Left lung (tissue), 10 donors: ENCODE measurements around the gene ADSS1. TPM values are rescaled to one million over a fixed set of nuclear protein-coding genes. Genes with fewer than 3 reads are reported as not detected.

Experiments used
- ATAC-seq: fragments of 200-7000 bp; cut with Tn5 transposase; one replicate; pipeline ENCODE4 v1.9.1; 2020; ENCODE audit warnings: moderate library complexity
- DNase-seq, 4 donors: peaks; one replicate each; pipeline ENCODE4 v3.0.0-alpha.2; 2013 to 2020
- H3K27ac ChIP-seq, 2 donors: fragments of 200-600 bp; sonication (generic) in 1 of 2; one replicate each; pipeline versions ENCODE4 v1.5.0 to v1.8.0; 2020 to 2021
- H3K27me3 ChIP-seq, 2 donors: fragments of 200-600 bp; sonication (generic) in 1 of 2; one replicate each; pipeline versions ENCODE4 v1.5.0 to v1.8.0; 2020 to 2021
- H3K36me3 ChIP-seq, 2 donors: fragments of 200-600 bp; sonication (generic) in 1 of 2; one replicate each; pipeline versions ENCODE4 v1.5.0 to v1.8.0; 2020 to 2021
- H3K4me1 ChIP-seq, 2 donors: fragments of 200-600 bp; one replicate each; pipeline ENCODE4 v1.8.0; 2021
- H3K4me3 ChIP-seq, 2 donors: fragments of 200-600 bp; sonication (generic) in 1 of 2; one replicate each; pipeline versions ENCODE4 v1.5.0 to v1.8.0; 2020 to 2021; ENCODE audit warnings: mild to moderate bottlenecking in 1 of 2
- H3K9me3 ChIP-seq, 2 donors: fragments of 200-600 bp; sonication (generic) in 1 of 2; one replicate each; pipeline versions ENCODE4 v1.5.0 to v1.8.0; 2020 to 2021
- CTCF ChIP-seq, 2 donors: fragments of 200-600 bp; sonication (generic) in 1 of 2; IDR thresholded peaks; one replicate each; pipeline versions ENCODE4 v1.5.0 to v1.8.0; 2021; ENCODE audit warnings: antibody characterized with exemption in 2 of 2
- intact Hi-C, 2 donors: fragments of 100-400 bp; cut with DNase I; formaldehyde crosslinking; loops; one replicate each; pipeline versions ENCODE4 v1.11.2 to v1.14.2; 2022
- polyA plus RNA-seq, 6 donors: library from polyadenylated mRNA; unstranded; fragments of 120-200 nt; gene quantifications; one replicate each; pipeline ENCODE4 v1.2.1, GENCODE V29; 2013; ENCODE audit not compliant: insufficient read length in 6 of 6
- total RNA-seq, 2 donors: library from RNA; stranded (reverse); fragmentation: NEBNext Ultra II Directional; extraction: Animal tissue kit (Norgen Biotek cat#: 25700); gene quantifications; one replicate each; pipeline ENCODE4 v1.2.1, GENCODE V29; 2021
- donor health status: DM: no; HTN: yes; CAD: no.
- donor health status: DM: no; HTN: no; CAD: no.

The ADSS1 gene
- total and polyA plus RNA-seq, 8 donors = 5.2 to 16.6 (median 11.2) TPM

- H3K27ac ChIP-seq = no peak overlapping the region
- ATAC-seq (no peak), DNase-seq (peak in 1 of 4 donors; percentile 78)
- no peak for TF ChIP-seq CTCF (IDR thresholded peaks at IDR 0.05)
- H3K36me3 ChIP-seq = peaks cover 0 to 58% of the 10 kb centered on the region in 2 donors
- H3K9me3 ChIP-seq = peaks cover 0 to 5% of the 10 kb centered on the region in 2 donors
- no peak overlapping the region for H3K4me3 ChIP-seq
- H3K27me3 ChIP-seq = no peaks in the 10 kb centered on the region
- intact Hi-C loops = no loop called here
- peaks cover 9 to 10% of the 10 kb centered on the region in 2 donors for H3K4me1 ChIP-seq
Observed at GRCh38 chr14:104770072-104770579, 46.1 kb downstream of the ADSS1 start.

GRCh38 chr14:104770851-104771272 is 46.8 kb downstream of the ADSS1 start:
- intact Hi-C loops = no loop called here
- H3K9me3 ChIP-seq = peaks cover 0 to 5% of the 10 kb centered on the region in 2 donors
- peak; percentile 19 to 43 for TF ChIP-seq CTCF (IDR thresholded peaks at IDR 0.05)
- H3K27me3 ChIP-seq = no peaks in the 10 kb centered on the region
- no peak overlapping the region for H3K4me3 ChIP-seq
- H3K27ac ChIP-seq = no peak overlapping the region
- H3K4me1 ChIP-seq = peaks cover 9 to 10% of the 10 kb centered on the region in 2 donors
- ATAC-seq (no peak), DNase-seq (peak in 1 of 4 donors; percentile 66)
- H3K36me3 ChIP-seq = peaks cover 0 to 64% of the 10 kb centered on the region in 2 donors

- H3K27ac ChIP-seq = no peak overlapping the region
- no peak overlapping the region for H3K4me3 ChIP-seq
- peak in 1 of 4 donors; percentile 51 for DNase-seq
- H3K27me3 ChIP-seq = no peaks in the 10 kb centered on the region
- peaks cover 0 to 69% of the 10 kb centered on the region in 2 donors for H3K36me3 ChIP-seq
- intact Hi-C loops = no loop called here
- no peak for ATAC-seq
- H3K4me1 ChIP-seq = peaks cover 9 to 10% of the 10 kb centered on the region in 2 donors
- peaks cover 0 to 5% of the 10 kb centered on the region in 2 donors for H3K9me3 ChIP-seq
- no peak for TF ChIP-seq CTCF (IDR thresholded peaks at IDR 0.05)
Observed at GRCh38 chr14:104771374-104771773, 47.3 kb downstream of the ADSS1 start.

- no peaks in the 10 kb centered on the region for H3K27me3 ChIP-seq
- H3K9me3 ChIP-seq = peaks cover 0 to 5% of the 10 kb centered on the region in 2 donors
- no peak overlapping the region for H3K27ac ChIP-seq
- peak; percentile 20 for ATAC-seq
- intact Hi-C loops = no loop called here
- H3K36me3 ChIP-seq = peaks cover 0 to 74% of the 10 kb centered on the region in 2 donors
- H3K4me1 ChIP-seq = peaks cover 9 to 10% of the 10 kb centered on the region in 2 donors
- TF ChIP-seq CTCF (IDR thresholded peaks at IDR 0.05) = no peak
- no peak overlapping the region for H3K4me3 ChIP-seq
- peak in 1 of 4 donors; percentile 74 for DNase-seq
Observed at GRCh38 chr14:104771918-104772706, 48.1 kb downstream of the ADSS1 start.
